Endothelial cell of umbilical vein (primary cell): ENCODE measurements around the gene SCN5A. TPM values are rescaled to one million over a fixed set of nuclear protein-coding genes. Genes with fewer than 3 reads are reported as not detected.

Experiments
- BruUV-seq: library from RNA; stranded (reverse); fragments of 400-500 nt; replicated peaks from 2 replicates; lab custom pipeline; 2021; lab: Mats Ljungman, UMichigan
- CTCF ChIA-PET: fragments of 300-600, 350-600 bp; sonication (Branson Sonifier 250); formaldehyde crosslinking; loops from one replicate; lab custom pipeline; 2021; ENCODE audit warnings: antibody characterized with exemption, inconsistent platforms; lab: Charles Lee
- POLR2A ChIA-PET: fragments of 300-600, 350-600 bp; sonication (Branson Sonifier 250); formaldehyde crosslinking; loops from one replicate; lab custom pipeline; 2021; ENCODE audit warnings: antibody characterized with exemption, inconsistent platforms; lab: Charles Lee
- DNase-seq: peaks from one replicate; pipeline ENCODE4 v3.0.0-alpha.2; 2011; ENCODE audit warnings: low read depth, low spot score
- FAIRE-seq: peaks from 2 replicates; lab custom pipeline; 2011; peaks lifted over from hg19 to GRCh38; lab: Jason Lieb, UNC
- H2AFZ ChIP-seq: 2 replicates; pipeline ENCODE4 v1.6.0; 2012; ENCODE audit warnings: low read depth, low read length, control low read depth, inconsistent platforms
- H3K27ac ChIP-seq: 2 replicates; pipeline ENCODE4 v1.5.1; 2011; ENCODE audit warnings: low read depth, mild to moderate bottlenecking, control low read depth, low read length, moderate library complexity; ENCODE audit not compliant: insufficient read depth
- H3K27me3 ChIP-seq, 2 experiments: 2 replicates each; pipeline versions ENCODE4 v1.6.0 to v1.6.1; 2011; ENCODE audit warnings: low read length in 2 of 2, mixed read lengths in 1 of 2; ENCODE audit not compliant: control insufficient read depth in 2 of 2, insufficient read depth in 2 of 2
- H3K36me3 ChIP-seq, 2 experiments: 2 replicates in 1 of 2; 3 replicates in 1 of 2; pipeline ENCODE4 v1.5.1; 2011; ENCODE audit warnings: low read length in 2 of 2, mild to moderate bottlenecking in 1 of 2, moderate library complexity in 1 of 2; ENCODE audit not compliant: control insufficient read depth in 2 of 2, insufficient read depth in 2 of 2; ENCODE audit errors: extremely low read depth in 1 of 2
- H3K4me1 ChIP-seq: 3 replicates; pipeline ENCODE4 v1.5.1; 2011; ENCODE audit warnings: mild to moderate bottlenecking, low read length; ENCODE audit not compliant: control insufficient read depth, insufficient read depth; ENCODE audit errors: extremely low read depth
- H3K4me2 ChIP-seq: 2 replicates; pipeline ENCODE4 v1.6.1; 2011; ENCODE audit warnings: low read length, control low read depth, mixed read lengths; ENCODE audit not compliant: insufficient read depth
- H3K4me3 ChIP-seq, 3 experiments: fragments of 200-600 bp in 1 of 3; sonication (generic), shearing (Covaris generic) in 1 of 3; replicated peaks in 1 of 3; 2 replicates each; pipeline ENCODE4 v1.5.1; 2011 to 2016; ENCODE audit warnings: control low read depth in 3 of 3, low read length in 3 of 3, mild to moderate bottlenecking in 2 of 3, inconsistent platforms in 1 of 3, low read depth in 1 of 3, moderate library complexity in 1 of 3; ENCODE audit not compliant: insufficient read depth in 1 of 3
- H3K79me2 ChIP-seq: 2 replicates; pipeline ENCODE4 v1.6.0; 2012; ENCODE audit warnings: low read length, inconsistent platforms; ENCODE audit not compliant: control insufficient read depth, insufficient read depth
- H3K9ac ChIP-seq: replicated peaks from 2 replicates; pipeline ENCODE3; 2011; ENCODE audit warnings: low read length, control low read depth; ENCODE audit not compliant: insufficient read depth; ENCODE audit errors: extremely low read depth
- H3K9me1 ChIP-seq: replicated peaks from 3 replicates; pipeline ENCODE4 v1.6.0; 2011; ENCODE audit warnings: mild to moderate bottlenecking, low read length; ENCODE audit not compliant: control insufficient read depth, insufficient read depth; ENCODE audit errors: extremely low read depth
- H3K9me3 ChIP-seq: replicated peaks from 2 replicates; pipeline ENCODE4 v1.5.1; 2012; ENCODE audit warnings: low read length, inconsistent platforms; ENCODE audit not compliant: control insufficient read depth, insufficient read depth
- H4K20me1 ChIP-seq: replicated peaks from 2 replicates; pipeline ENCODE3; 2011; ENCODE audit warnings: mild to moderate bottlenecking, low read length; ENCODE audit not compliant: control insufficient read depth, insufficient read depth; ENCODE audit errors: extremely low read depth
- CTCF ChIP-seq, 2 donors: IDR thresholded peaks; 1 replicate in 1 of 2; 2 replicates in 1 of 2; pipeline ENCODE4 v1.5.1; 2011; ENCODE audit warnings: low read length in 2 of 2, mild to moderate bottlenecking in 2 of 2, moderate library complexity in 2 of 2, control low read depth in 1 of 2, inconsistent platforms in 1 of 2, low read depth in 1 of 2; ENCODE audit not compliant: insufficient read depth in 1 of 2; ENCODE audit errors: extremely low read depth in 1 of 2
- EZH2 ChIP-seq: IDR thresholded peaks from 2 replicates; pipeline ENCODE4 v1.6.1; 2012; ENCODE audit warnings: borderline replicate concordance, low read depth, mild to moderate bottlenecking, moderate library complexity, low read length, inconsistent platforms; ENCODE audit not compliant: severe bottlenecking
- FOS ChIP-seq: IDR thresholded peaks from 2 replicates; pipeline ENCODE4 v1.6.1; 2011; ENCODE audit warnings: mild to moderate bottlenecking, low read length, moderate library complexity, borderline replicate concordance; ENCODE audit not compliant: insufficient read depth
- GATA2 ChIP-seq: IDR thresholded peaks from 2 replicates; pipeline ENCODE4 v1.7.0; 2011; ENCODE audit warnings: low read depth, mild to moderate bottlenecking, moderate library complexity, mixed read lengths, low read length; ENCODE audit not compliant: insufficient read length, insufficient read depth
- JUN ChIP-seq: IDR thresholded peaks from 2 replicates; pipeline ENCODE4 v1.6.1; 2011; ENCODE audit warnings: borderline replicate concordance, low read depth; ENCODE audit not compliant: insufficient read length, insufficient read depth
- MAX ChIP-seq: IDR thresholded peaks from 2 replicates; pipeline ENCODE4 v1.6.1; 2011; ENCODE audit not compliant: insufficient read depth, insufficient read length
- MYC ChIP-seq: IDR thresholded peaks from one replicate; pipeline ENCODE4 v1.6.1; 2011; ENCODE audit warnings: mild to moderate bottlenecking, low read depth, low read length
- POLR2A ChIP-seq: IDR thresholded peaks from 2 replicates; pipeline ENCODE4 v1.6.1; 2012; ENCODE audit warnings: low read depth, mild to moderate bottlenecking, control low read depth, low read length
- POLR2AphosphoS5 ChIP-seq: IDR thresholded peaks from 2 replicates; pipeline ENCODE4 v1.6.1; 2012; ENCODE audit warnings: low read depth, mild to moderate bottlenecking, control low read depth, low read length, moderate library complexity; ENCODE audit not compliant: insufficient read depth
- dilution Hi-C: fragments of 300-500 bp; cut with MboI; formaldehyde crosslinking; loops from one replicate; pipeline ENCODE4 v1.15.0; 2019; ENCODE audit warnings: low sequenced_read_pairs; ENCODE audit not compliant: extremely low pct_ligation_motif_present
- intact Hi-C: fragments of 100-400 bp; cut with micrococcal nuclease; formaldehyde crosslinking; loops from one replicate; pipeline ENCODE4 v1.10.0; 2022
- polyA plus RNA-seq, 4 experiments: library from polyadenylated mRNA; depleted of rRNA in 3 of 4; stranded (reverse) in 3 of 4; unstranded in 1 of 4; fragments of >200 nt; gene quantifications; 2 replicates each; pipeline versions ENCODE4 v1.2.1 to v1.2.3, GENCODE V29; 2011 to 2012; ENCODE audit warnings: missing spikeins in 1 of 4
- total RNA-seq: library from RNA; stranded (reverse); gene quantifications from 2 replicates; pipeline ENCODE4 v1.2.3, GENCODE V29; 2021

Gene SCN5A
- total and polyA plus RNA-seq, 2 donors (not counting 3 experiments of a cell fraction or from before 2014, with no cell fraction given) = 2.7 to 20.0 TPM

- dilution Hi-C loops = no loop called here
- Histone ChIP-seq H3K4me2 (no peak overlapping the region), H3K4me1 (no peaks in the 10 kb centered on the region), H3K79me2 (no peaks in the 10 kb centered on the region), H3K9me1 (no peaks in the 10 kb centered on the region), H3K9ac (no peak overlapping the region), H3K4me3 (no peak overlapping the region), H3K9me3 (no peaks in the 10 kb centered on the region), H4K20me1 (no peaks in the 10 kb centered on the region), H3K27ac (no peak overlapping the region), H2AFZ (no peak overlapping the region), H3K27me3 (no peaks in the 10 kb centered on the region), H3K36me3 (no peaks in the 10 kb centered on the region)
- TF ChIP-seq MAX (no peak), EZH2 (no peak), MYC (no peak), GATA2 (no peak), POLR2AphosphoS5 (no peak), FOS (no peak), JUN (no peak), CTCF (IDR thresholded peaks at IDR 0.05; ENCODE audit: extremely low read depth in 1 of 2, insufficient read depth in 1 of 2, low read depth in 1 of 2, low read length in 2 of 2) (no peak), POLR2A (no peak)
- DNase-seq (no peak), FAIRE-seq (no peak)
- no TSS peak for BruUV-seq
- POLR2A ChIA-PET = no interaction called here
- CTCF ChIA-PET = interaction anchor here (1.4 kb wide), 1 partner anchor 39 kb away, joined by 5 read pairs; no protein-coding TSS in a partner anchor
- intact Hi-C loops = no loop called here
These were observed 89.2 kb downstream of the SCN5A start for GRCh38 chr3:38560284-38560683.
